GM23338 (cell line): ENCODE data around the gene FBXW10B. TPM values are rescaled to one million over a fixed set of nuclear protein-coding genes. Genes with fewer than 3 reads are reported as not detected.

Experiments used
- ATAC-seq: fragments of 200-7000 bp; cut with Tn5 transposase; 3 replicates; pipeline ENCODE4 v1.9.1; 2020
- DNase-seq: peaks from one replicate; pipeline ENCODE4 v3.0.0-alpha.2; 2015; ENCODE audit warnings: low spot score
- H2AFZ ChIP-seq: fragments of 200-600 bp; sonication (generic); 2 replicates; pipeline ENCODE4 v1.8.0; 2016; ENCODE audit warnings: antibody characterized with exemption, mild to moderate bottlenecking, moderate library complexity
- H3F3A ChIP-seq: fragments of 200-600 bp; sonication (generic); replicated peaks from 2 replicates; pipeline ENCODE4 v1.8.0; 2017; ENCODE audit warnings: antibody characterized with exemption, mixed run types, low read depth
- H3K27ac ChIP-seq: fragments of 200-600 bp; sonication (generic); 2 replicates; pipeline ENCODE4 v1.6.1; 2016; ENCODE audit warnings: low read depth
- H3K27me3 ChIP-seq: fragments of 200-600 bp; sonication (generic); 2 replicates; pipeline ENCODE4 v1.8.0; 2016; ENCODE audit warnings: mild to moderate bottlenecking, mixed run types, moderate library complexity; ENCODE audit not compliant: insufficient read depth
- H3K36me3 ChIP-seq: fragments of 200-600 bp; sonication (generic); 2 replicates; pipeline ENCODE4 v1.8.0; 2016; ENCODE audit warnings: mild to moderate bottlenecking; ENCODE audit not compliant: insufficient read depth
- H3K4me1 ChIP-seq: fragments of 200-600 bp; sonication (generic); 2 replicates; pipeline ENCODE4 v1.8.0; 2016; ENCODE audit warnings: mild to moderate bottlenecking, moderate library complexity; ENCODE audit not compliant: insufficient read depth
- H3K4me2 ChIP-seq: fragments of 200-600 bp; sonication (generic); 2 replicates; pipeline ENCODE4 v1.7.1; 2017; ENCODE audit warnings: mixed run types
- H3K4me3 ChIP-seq: fragments of 200-600 bp; sonication (generic); 2 replicates; pipeline ENCODE4 v1.6.1; 2016; ENCODE audit warnings: mixed run types
- H3K79me2 ChIP-seq: fragments of 200-600 bp; sonication (generic); replicated peaks from 2 replicates; pipeline ENCODE4 v1.8.0; 2017; ENCODE audit warnings: mild to moderate bottlenecking; ENCODE audit not compliant: insufficient read depth
- H3K9me2 ChIP-seq: fragments of 200-600 bp; sonication (generic); 2 replicates; pipeline ENCODE4 v1.8.0; 2017; ENCODE audit not compliant: insufficient read depth
- H4K20me1 ChIP-seq: fragments of 200-600 bp; sonication (generic); replicated peaks from 2 replicates; pipeline ENCODE4 v1.8.0; 2017; ENCODE audit warnings: mild to moderate bottlenecking; ENCODE audit not compliant: insufficient read depth
- H3K27ac Mint-ChIP-seq: 2 replicates; pipeline ENCODE4 v1.8.0; 2020; ENCODE audit warnings: inconsistent platforms, mild to moderate bottlenecking, moderate library complexity, mixed read lengths
- H3K27me3 Mint-ChIP-seq: 3 replicates; pipeline ENCODE4 v1.8.0; 2022; ENCODE audit warnings: low read depth, mild to moderate bottlenecking, moderate library complexity, mixed read lengths, inconsistent platforms; ENCODE audit not compliant: insufficient read depth, poor library complexity
- H3K36me3 Mint-ChIP-seq: 3 replicates; pipeline ENCODE4 v1.8.0; 2021; ENCODE audit warnings: low read depth, mild to moderate bottlenecking, inconsistent platforms, moderate library complexity, mixed read lengths
- H3K4me1 Mint-ChIP-seq: 3 replicates; pipeline ENCODE4 v1.8.0; 2020; ENCODE audit warnings: mild to moderate bottlenecking, inconsistent platforms, mixed read lengths
- H3K4me3 Mint-ChIP-seq: 3 replicates; pipeline ENCODE4 v1.8.0; 2021; ENCODE audit warnings: moderate library complexity, mild to moderate bottlenecking, inconsistent platforms, mixed read lengths
- H3K9me3 Mint-ChIP-seq: 3 replicates; pipeline ENCODE4 v1.8.0; 2020; ENCODE audit warnings: moderate library complexity, mild to moderate bottlenecking, inconsistent platforms, mixed read lengths
- CREB1 ChIP-seq: fragments of 250-450 bp; sonication (Bioruptor Pico); IDR thresholded peaks from 2 replicates; pipeline ENCODE4 v1.5.0; 2020; ENCODE audit warnings: low read depth, mild to moderate bottlenecking, moderate library complexity
- CTCF ChIP-seq, 2 experiments: fragments of 200-600 bp in 1 of 2; sonication (generic) in 1 of 2; conservative IDR thresholded peaks; 2 replicates each; pipeline versions ENCODE4 v1.5.1 to v1.6.1; 2016 to 2017; ENCODE audit warnings: antibody characterized with exemption in 2 of 2, low read depth in 2 of 2, mild to moderate bottlenecking in 2 of 2, moderate library complexity in 1 of 2
- ETS1 ChIP-seq: IDR thresholded peaks from 2 replicates; pipeline ENCODE4 v1.6.1; 2016; ENCODE audit warnings: antibody characterized with exemption
- EZH2 ChIP-seq: fragments of 200-600 bp; sonication (generic); IDR thresholded peaks from one replicate; pipeline ENCODE4 v1.8.0; 2017; ENCODE audit warnings: antibody characterized with exemption, mild to moderate bottlenecking, low read depth; ENCODE audit not compliant: unreplicated experiment
- EZH2phosphoT487 ChIP-seq: fragments of 200-600 bp; sonication (generic); IDR thresholded peaks from one replicate; pipeline ENCODE4 v1.8.1; 2018; ENCODE audit warnings: antibody characterized with exemption; ENCODE audit not compliant: unreplicated experiment
- JUNB ChIP-seq: IDR thresholded peaks from one replicate; pipeline ENCODE4 v1.6.1; 2016; ENCODE audit warnings: antibody characterized with exemption; ENCODE audit not compliant: unreplicated experiment
- NANOG ChIP-seq: IDR thresholded peaks from 2 replicates; pipeline ENCODE4 v1.6.1; 2016; ENCODE audit warnings: antibody characterized with exemption, borderline replicate concordance
- POLR2AphosphoS5 ChIP-seq: IDR thresholded peaks from 2 replicates; pipeline ENCODE4 v1.6.1; 2016; ENCODE audit warnings: antibody characterized with exemption, low read depth
- REST ChIP-seq: IDR thresholded peaks from one replicate; pipeline ENCODE4 v1.6.1; 2018; ENCODE audit warnings: antibody characterized with exemption; ENCODE audit not compliant: unreplicated experiment
- STAT1 ChIP-seq: IDR thresholded peaks from one replicate; pipeline ENCODE4 v1.6.1; 2016; ENCODE audit warnings: antibody characterized with exemption; ENCODE audit not compliant: unreplicated experiment
- ZNF114 ChIP-seq: fragments of 250-450 bp; sonication (Bioruptor Pico); IDR thresholded peaks from 2 replicates; pipeline ENCODE4 v1.5.0; 2020; ENCODE audit warnings: mild to moderate bottlenecking, moderate library complexity
- ZNF331 ChIP-seq: fragments of 250-450 bp; sonication (Bioruptor Pico); IDR thresholded peaks from 2 replicates; pipeline ENCODE4 v1.5.0; 2020; ENCODE audit warnings: low read depth, mild to moderate bottlenecking, moderate library complexity
- ZNF462 ChIP-seq: fragments of 250-450 bp; sonication (Bioruptor Pico); IDR thresholded peaks from 2 replicates; pipeline ENCODE4 v1.5.0; 2020; ENCODE audit warnings: mild to moderate bottlenecking, moderate library complexity
- polyA plus RNA-seq: library from polyadenylated mRNA; unstranded; fragments of >200 nt; fragmentation: Nextera tagmentation; extraction: Ambion mirVana; gene quantifications from 2 replicates; pipeline ENCODE4 v1.2.1, GENCODE V29; 2016
- total RNA-seq: library from RNA; depleted of rRNA; stranded (reverse); fragments of >200 nt; shearing (Covaris generic); gene quantifications from 2 replicates; pipeline ENCODE4 v1.2.3, GENCODE V29; 2014

Gene FBXW10B
- total and polyA plus RNA-seq, 2 experiments from 2014 or later, result 0.31 TPM; not detected in 1

- TF ChIP-seq STAT1 (no peak), CTCF (conservative IDR thresholded peaks at IDR 0.05; ENCODE audit: low read depth in 2 of 2) (no peak), ZNF462 (CRISPR knock-in tag) (no peak), CREB1 (CRISPR knock-in tag) (no peak), NANOG (no peak), REST (no peak), EZH2 (no peak), POLR2AphosphoS5 (no peak), ZNF114 (CRISPR knock-in tag) (no peak), ETS1 (no peak), JUNB (no peak), EZH2phosphoT487 (no peak), ZNF331 (no peak)
- no peaks in the 10 kb centered on the region for H4K20me1 ChIP-seq
- no peak for DNase-seq
Measured at GRCh38 chr17:15662681-15663080, 43.2 kb upstream of the FBXW10B start.

More at GRCh38 chr17:15662681-15663080, 43.2 kb upstream of the FBXW10B start:
- Histone ChIP-seq H3K27me3 (no peaks in the 10 kb centered on the region), H3K27ac (no peak overlapping the region), H3K4me3 (no peak overlapping the region), H3K79me2 (no peaks in the 10 kb centered on the region), H3K4me1 (no peaks in the 10 kb centered on the region; the same call in 1 of the 2 replicates), H3K9me2 (no peaks in the 10 kb centered on the region), H3K4me2 (no peak overlapping the region), H3K36me3 (peaks cover 4% of the 10 kb centered on the region; the same call in 1 of the 2 replicates), H3F3A (no peaks in the 10 kb centered on the region), H2AFZ (no peak overlapping the region)
- Mint-ChIP-seq H3K36me3 (peaks cover 12% of the 10 kb centered on the region), H3K4me1 (peaks cover 10% of the 10 kb centered on the region; the same call in 2 of the 3 replicates), H3K27me3 (no peaks in the 10 kb centered on the region), H3K9me3 (no peaks in the 10 kb centered on the region), H3K4me3 (no peak overlapping the region), H3K27ac (no peak overlapping the region)
- ATAC-seq, result no peak
